Endothelial cell of umbilical vein (primary cell): ENCODE measurements around the gene SDR39U1.

Source experiments
- EZH2 ChIP-seq: IDR thresholded peaks from 2 replicates; pipeline ENCODE4 v1.6.1; 2012; ENCODE audit warnings: borderline replicate concordance, low read depth, mild to moderate bottlenecking, moderate library complexity, low read length, inconsistent platforms; ENCODE audit not compliant: severe bottlenecking
- JUN ChIP-seq: IDR thresholded peaks from 2 replicates; pipeline ENCODE4 v1.6.1; 2011; ENCODE audit warnings: borderline replicate concordance, low read depth; ENCODE audit not compliant: insufficient read length, insufficient read depth
- POLR2A ChIP-seq: IDR thresholded peaks from 2 replicates; pipeline ENCODE4 v1.6.1; 2012; ENCODE audit warnings: low read depth, mild to moderate bottlenecking, control low read depth, low read length
- POLR2AphosphoS5 ChIP-seq: IDR thresholded peaks from 2 replicates; pipeline ENCODE4 v1.6.1; 2012; ENCODE audit warnings: low read depth, mild to moderate bottlenecking, control low read depth, low read length, moderate library complexity; ENCODE audit not compliant: insufficient read depth
- TF ChIP-seq, protein P1 (sequence below), 2 donors: IDR thresholded peaks; 1 replicate in 1 of 2; 2 replicates in 1 of 2; pipeline ENCODE4 v1.5.1; 2011; ENCODE audit warnings: low read length in 2 of 2, mild to moderate bottlenecking in 2 of 2, moderate library complexity in 2 of 2, control low read depth in 1 of 2, inconsistent platforms in 1 of 2, low read depth in 1 of 2; ENCODE audit not compliant: insufficient read depth in 1 of 2; ENCODE audit errors: extremely low read depth in 1 of 2

- TF ChIP-seq, protein P1, sequence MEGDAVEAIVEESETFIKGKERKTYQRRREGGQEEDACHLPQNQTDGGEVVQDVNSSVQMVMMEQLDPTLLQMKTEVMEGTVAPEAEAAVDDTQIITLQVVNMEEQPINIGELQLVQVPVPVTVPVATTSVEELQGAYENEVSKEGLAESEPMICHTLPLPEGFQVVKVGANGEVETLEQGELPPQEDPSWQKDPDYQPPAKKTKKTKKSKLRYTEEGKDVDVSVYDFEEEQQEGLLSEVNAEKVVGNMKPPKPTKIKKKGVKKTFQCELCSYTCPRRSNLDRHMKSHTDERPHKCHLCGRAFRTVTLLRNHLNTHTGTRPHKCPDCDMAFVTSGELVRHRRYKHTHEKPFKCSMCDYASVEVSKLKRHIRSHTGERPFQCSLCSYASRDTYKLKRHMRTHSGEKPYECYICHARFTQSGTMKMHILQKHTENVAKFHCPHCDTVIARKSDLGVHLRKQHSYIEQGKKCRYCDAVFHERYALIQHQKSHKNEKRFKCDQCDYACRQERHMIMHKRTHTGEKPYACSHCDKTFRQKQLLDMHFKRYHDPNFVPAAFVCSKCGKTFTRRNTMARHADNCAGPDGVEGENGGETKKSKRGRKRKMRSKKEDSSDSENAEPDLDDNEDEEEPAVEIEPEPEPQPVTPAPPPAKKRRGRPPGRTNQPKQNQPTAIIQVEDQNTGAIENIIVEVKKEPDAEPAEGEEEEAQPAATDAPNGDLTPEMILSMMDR (IDR thresholded peaks at IDR 0.05; ENCODE audit: extremely low read depth in 1 of 2, insufficient read depth in 1 of 2, low read depth in 1 of 2, low read length in 2 of 2) = no peak
- TF ChIP-seq EZH2 (no peak), POLR2A (no peak), POLR2AphosphoS5 (no peak), JUN (no peak)
Observed at GRCh38 chr14:24427537-24428508, 14.8 kb downstream of the SDR39U1 start.
